ENCODE data around the gene CFAP73.

The CFAP73 gene

GRCh38 chr12:113196582-113196981, 47.1 kb downstream of the CFAP73 start:
- no peak overlapping the region for H3K27ac ChIP-seq
- H3K4me3 ChIP-seq (ENCODE audit: low read depth, low read length) = no peak overlapping the region
- in situ Hi-C loops (cut with HindIII; ENCODE audit: low pct_ligation_motif_present, low sequenced_read_pairs) = no loop called here
- H3K36me3 ChIP-seq (replicated peaks) = peaks cover 7% of the 10 kb centered on the region
- no peak for TF ChIP-seq CTCF (IDR thresholded peaks at IDR 0.05; ENCODE audit: low read depth, low read length, missing control alignments)
- no peak for DNase-seq
- H3K27me3 ChIP-seq (replicated peaks) = no peaks in the 10 kb centered on the region

- in situ Hi-C loops (cut with HindIII; ENCODE audit: low pct_ligation_motif_present, low sequenced_read_pairs) = no loop called here
- Histone ChIP-seq H3K27ac (no peak overlapping the region), H3K4me3 (ENCODE audit: low read depth, low read length) (no peak overlapping the region), H3K27me3 (replicated peaks) (no peaks in the 10 kb centered on the region), H3K36me3 (replicated peaks) (peaks cover 4% of the 10 kb centered on the region)
- peak; percentile 77 for DNase-seq
- TF ChIP-seq CTCF (IDR thresholded peaks at IDR 0.05; ENCODE audit: low read depth, low read length, missing control alignments) = peak; percentile 85
Observed at GRCh38 chr12:113196990-113197389, 47.5 kb downstream of the CFAP73 start.

GRCh38 chr12:113197518-113198077, 48.1 kb downstream of the CFAP73 start:
- in situ Hi-C loops (cut with HindIII; ENCODE audit: low pct_ligation_motif_present, low sequenced_read_pairs) = no loop called here
- Histone ChIP-seq H3K36me3 (replicated peaks) (no peaks in the 10 kb centered on the region), H3K27me3 (replicated peaks) (no peaks in the 10 kb centered on the region), H3K27ac (no peak overlapping the region), H3K4me3 (ENCODE audit: low read depth, low read length) (no peak overlapping the region)
- no peak for DNase-seq
- no peak for TF ChIP-seq CTCF (IDR thresholded peaks at IDR 0.05; ENCODE audit: low read depth, low read length, missing control alignments)

GRCh38 chr12:113198296-113198695, 48.8 kb downstream of the CFAP73 start:
- no peak for DNase-seq
- Histone ChIP-seq H3K4me3 (ENCODE audit: low read depth, low read length) (no peak overlapping the region), H3K27ac (no peak overlapping the region), H3K36me3 (replicated peaks) (no peaks in the 10 kb centered on the region), H3K27me3 (replicated peaks) (no peaks in the 10 kb centered on the region)
- TF ChIP-seq CTCF (IDR thresholded peaks at IDR 0.05; ENCODE audit: low read depth, low read length, missing control alignments) = no peak
- in situ Hi-C loops (cut with HindIII; ENCODE audit: low pct_ligation_motif_present, low sequenced_read_pairs) = no loop called here

GRCh38 chr12:113200021-113200797, 50.7 kb downstream of the CFAP73 start:
- in situ Hi-C loops (cut with HindIII; ENCODE audit: low pct_ligation_motif_present, low sequenced_read_pairs) = no loop called here
- no peaks in the 10 kb centered on the region for H3K36me3 ChIP-seq (replicated peaks)
- DNase-seq = no peak

More at GRCh38 chr12:113200021-113200797, 50.7 kb downstream of the CFAP73 start:
- H3K27ac ChIP-seq = no peak overlapping the region
- no peak for TF ChIP-seq CTCF (IDR thresholded peaks at IDR 0.05; ENCODE audit: low read depth, low read length, missing control alignments)
- no peak overlapping the region for H3K4me3 ChIP-seq (ENCODE audit: low read depth, low read length)
- H3K27me3 ChIP-seq (replicated peaks) = no peaks in the 10 kb centered on the region

Data from brain microvascular endothelial cell (primary cell).